Measurements from ENCODE around the gene ZNF827.
A peak's percentile ranks its signal among the peaks of the same experiment; 100 is the strongest.

The ZNF827 gene

DNA sequence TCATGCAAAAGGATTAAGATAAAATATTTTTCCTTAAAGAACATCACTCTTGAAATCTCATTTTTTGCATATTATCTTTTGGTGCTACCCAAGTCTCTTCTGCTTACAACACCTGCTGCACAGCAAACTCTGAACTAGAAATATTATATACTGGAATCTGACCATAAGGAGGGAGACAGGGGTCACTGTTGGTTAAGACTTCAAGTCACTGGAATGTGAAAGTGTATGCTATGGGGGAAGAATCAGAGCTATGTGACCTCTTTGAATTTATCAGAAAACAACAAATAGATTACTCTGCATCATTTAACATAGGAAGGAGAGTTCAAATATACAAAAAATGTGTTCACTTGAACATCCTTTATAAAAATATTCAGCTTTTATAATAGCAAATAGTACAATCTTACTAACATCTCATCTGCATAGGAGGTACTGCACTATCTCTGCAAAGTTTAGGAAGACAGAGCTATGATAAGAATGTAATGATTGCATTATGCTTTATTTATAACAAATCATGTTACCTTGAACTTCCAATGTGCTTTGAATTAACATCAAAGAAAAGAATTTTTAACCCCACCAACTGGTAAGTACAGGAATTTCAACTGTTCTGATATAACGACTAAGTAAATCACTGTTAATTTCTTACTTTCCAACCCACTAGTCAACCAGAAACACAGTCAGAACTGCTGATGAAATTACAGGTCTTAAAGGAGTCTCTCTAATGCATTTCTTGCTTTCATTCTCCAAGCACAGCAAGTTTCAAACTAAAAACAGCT is 69.8 kb downstream of the ZNF827 start:
- H4K20me1 ChIP-seq = no peaks in the 10 kb centered on the region
- H3K27me3 ChIP-seq = no peaks in the 10 kb centered on the region
- no peaks in the 10 kb centered on the region for H3K9me3 ChIP-seq (replicated peaks in 1 of 11)
- H3K4me1 ChIP-seq = peaks cover 7 to 26% (median 13%) of the 10 kb centered on the region in 10 experiments; a peak in 16 of 20 replicates
- peaks cover 3 to 65% (median 48%) of the 10 kb centered on the region in 11 experiments; a peak in 15 of 22 replicates for H3K36me3 ChIP-seq
- no peak for TF ChIP-seq Cebpa-rat (IDR thresholded peaks at IDR 0.05)
- H3K4me2 ChIP-seq = no peak overlapping the region
- no peak overlapping the region for H3K9ac ChIP-seq
- no peak overlapping the region for H3K4me3 ChIP-seq
- no peak overlapping the region for H3K27ac ChIP-seq

DNA sequence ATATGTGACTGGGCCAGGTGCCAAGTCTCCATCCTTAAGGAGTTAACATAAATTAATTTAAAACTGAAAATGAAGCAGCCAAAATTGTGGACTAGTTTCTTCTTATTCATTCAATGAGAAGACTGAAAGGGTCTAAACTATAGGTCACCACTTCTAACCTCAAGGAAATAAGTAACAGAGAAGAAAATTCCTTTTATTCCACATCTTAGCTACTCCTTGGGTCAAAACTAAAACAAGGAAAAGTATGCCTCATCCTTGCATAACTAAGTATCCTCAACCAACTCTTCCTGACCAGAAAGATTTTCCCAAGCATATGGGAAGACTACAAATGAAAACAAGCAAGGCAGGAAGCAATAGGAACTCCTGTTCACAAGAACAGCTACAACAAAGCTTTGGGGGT is 71.2 kb downstream of the ZNF827 start:
- H3K4me3 ChIP-seq = no peak overlapping the region
- no peak for TF ChIP-seq Cebpa-rat (IDR thresholded peaks at IDR 0.05)
- peaks cover 4 to 63% (median 41%) of the 10 kb centered on the region in 11 experiments; a peak in 15 of 22 replicates for H3K36me3 ChIP-seq
- no peaks in the 10 kb centered on the region for H3K27me3 ChIP-seq
- no peak overlapping the region for H3K27ac ChIP-seq
- peaks cover 7 to 26% (median 13%) of the 10 kb centered on the region in 10 experiments; a peak in 16 of 20 replicates for H3K4me1 ChIP-seq
- no peaks in the 10 kb centered on the region for H3K9me3 ChIP-seq (replicated peaks in 1 of 11)
- no peak overlapping the region for H3K9ac ChIP-seq
- no peaks in the 10 kb centered on the region for H4K20me1 ChIP-seq
- peak overlapping the region in 8 of 11 experiments; percentile 8 to 41 (median 21); a peak in 7 of 22 replicates for H3K4me2 ChIP-seq

DNA sequence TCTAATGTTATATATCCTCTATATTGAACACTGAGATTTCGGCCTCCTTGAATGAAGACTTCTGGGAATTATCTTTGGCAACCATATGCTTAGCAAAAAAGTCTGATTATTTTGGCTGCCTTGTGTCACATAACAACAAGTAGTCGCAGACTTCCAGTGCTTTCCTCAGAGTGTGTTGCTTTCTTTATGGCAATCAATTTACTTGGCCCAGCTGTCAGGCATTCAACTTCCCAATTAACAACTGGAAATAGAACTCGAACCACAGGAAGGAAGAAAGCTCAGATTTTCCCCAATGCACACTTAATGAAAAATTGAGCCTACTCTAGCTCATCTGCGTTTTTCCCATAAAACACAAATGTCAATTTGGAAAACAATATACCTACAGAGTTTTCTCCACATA is 71.6 kb downstream of the ZNF827 start:
- H4K20me1 ChIP-seq = no peaks in the 10 kb centered on the region
- H3K4me2 ChIP-seq = peak overlapping the region in 8 of 11 experiments; percentile 8 to 41 (median 21); a peak in 8 of 22 replicates
- no peaks in the 10 kb centered on the region for H3K9me3 ChIP-seq (replicated peaks in 1 of 11)
- H3K36me3 ChIP-seq = peaks cover 4 to 64% (median 44%) of the 10 kb centered on the region in 11 experiments; a peak in 16 of 22 replicates
- H3K4me1 ChIP-seq = peaks cover 7 to 26% (median 13%) of the 10 kb centered on the region in 10 experiments; a peak in 16 of 20 replicates
- no peaks in the 10 kb centered on the region for H3K27me3 ChIP-seq
- no peak overlapping the region for H3K4me3 ChIP-seq
- H3K27ac ChIP-seq = no peak overlapping the region
- TF ChIP-seq Cebpa-rat (IDR thresholded peaks at IDR 0.05) = no peak
- H3K9ac ChIP-seq = no peak overlapping the region

DNA sequence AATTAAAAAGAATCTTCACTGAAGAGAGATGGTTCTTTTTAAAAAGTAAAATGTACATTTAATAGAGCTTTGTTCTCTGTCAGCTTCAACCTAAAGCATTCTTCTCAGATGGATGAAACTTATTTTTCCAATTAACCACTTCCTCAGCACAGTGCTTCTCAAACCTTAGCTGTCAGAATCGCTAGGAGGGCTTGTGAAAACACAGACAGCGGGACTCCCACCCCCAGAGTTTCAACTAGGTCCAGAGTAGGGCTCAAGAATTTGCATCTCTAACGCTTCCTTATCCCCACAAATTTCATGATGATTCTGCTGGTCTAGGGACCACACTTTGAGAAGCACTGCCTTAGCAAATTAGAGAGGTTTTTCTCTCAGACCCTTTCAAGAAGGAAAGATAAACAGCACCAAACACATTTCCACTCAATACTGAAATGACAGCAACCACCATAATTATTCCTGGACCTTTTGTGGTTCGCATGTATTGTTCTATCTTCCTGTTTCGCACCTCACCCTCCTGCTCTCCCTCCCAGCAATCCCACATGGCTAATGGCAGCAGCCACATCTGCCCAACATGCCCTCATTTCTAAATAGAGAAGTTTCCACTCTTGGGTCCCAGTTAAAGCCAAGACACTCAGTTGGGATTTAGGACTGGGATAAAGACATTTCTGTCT is 73.2 kb downstream of the ZNF827 start:
- H3K4me1 ChIP-seq = peaks cover 9 to 25% (median 18%) of the 10 kb centered on the region in 10 experiments; a peak in 19 of 20 replicates
- H3K4me3 ChIP-seq = no peak overlapping the region
- H3K27ac ChIP-seq = no peak overlapping the region; a peak in 1 of 22 replicates
- no peaks in the 10 kb centered on the region for H3K27me3 ChIP-seq
- H3K9ac ChIP-seq = no peak overlapping the region
- H3K9me3 ChIP-seq (replicated peaks in 1 of 11) = no peaks in the 10 kb centered on the region
- no peak for TF ChIP-seq Cebpa-rat (IDR thresholded peaks at IDR 0.05)
- H3K36me3 ChIP-seq = peaks cover 4 to 72% (median 55%) of the 10 kb centered on the region in 11 experiments; a peak in 16 of 22 replicates
- peak overlapping the region in 3 of 11 experiments; percentile 4 to 8 (median 7); a peak in 1 of 22 replicates for H3K4me2 ChIP-seq
- H4K20me1 ChIP-seq = no peaks in the 10 kb centered on the region

DNA sequence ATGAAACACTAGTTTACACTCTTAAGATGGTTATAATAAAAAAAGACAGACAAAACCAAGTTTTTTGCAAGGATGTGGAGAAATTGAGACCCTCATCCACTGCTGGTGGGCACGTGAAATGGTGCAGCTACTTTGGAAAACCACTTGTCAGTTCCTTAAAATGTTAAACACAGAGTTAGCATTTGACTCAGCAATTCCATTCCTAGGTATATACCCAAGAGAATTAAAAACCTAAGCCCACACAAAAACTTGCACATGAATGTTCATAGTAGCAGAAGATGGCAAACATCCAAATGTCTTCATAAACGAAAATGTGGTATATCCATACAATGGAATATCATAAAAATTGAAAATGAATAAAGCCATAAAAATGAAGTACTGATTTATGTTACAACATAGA is 75.4 kb downstream of the ZNF827 start:
- no peak overlapping the region for H3K4me3 ChIP-seq
- peaks cover 5 to 76% (median 53%) of the 10 kb centered on the region in 11 experiments; a peak in 19 of 22 replicates for H3K36me3 ChIP-seq
- peaks cover 9 to 31% (median 22%) of the 10 kb centered on the region in 10 experiments; a peak in 19 of 20 replicates for H3K4me1 ChIP-seq
- no peaks in the 10 kb centered on the region for H4K20me1 ChIP-seq
- no peak overlapping the region for H3K4me2 ChIP-seq
- no peak overlapping the region for H3K9ac ChIP-seq
- no peak for TF ChIP-seq Cebpa-rat (IDR thresholded peaks at IDR 0.05)
- H3K9me3 ChIP-seq (replicated peaks in 1 of 11) = no peaks in the 10 kb centered on the region
- H3K27me3 ChIP-seq = no peaks in the 10 kb centered on the region
- H3K27ac ChIP-seq = no peak overlapping the region

DNA sequence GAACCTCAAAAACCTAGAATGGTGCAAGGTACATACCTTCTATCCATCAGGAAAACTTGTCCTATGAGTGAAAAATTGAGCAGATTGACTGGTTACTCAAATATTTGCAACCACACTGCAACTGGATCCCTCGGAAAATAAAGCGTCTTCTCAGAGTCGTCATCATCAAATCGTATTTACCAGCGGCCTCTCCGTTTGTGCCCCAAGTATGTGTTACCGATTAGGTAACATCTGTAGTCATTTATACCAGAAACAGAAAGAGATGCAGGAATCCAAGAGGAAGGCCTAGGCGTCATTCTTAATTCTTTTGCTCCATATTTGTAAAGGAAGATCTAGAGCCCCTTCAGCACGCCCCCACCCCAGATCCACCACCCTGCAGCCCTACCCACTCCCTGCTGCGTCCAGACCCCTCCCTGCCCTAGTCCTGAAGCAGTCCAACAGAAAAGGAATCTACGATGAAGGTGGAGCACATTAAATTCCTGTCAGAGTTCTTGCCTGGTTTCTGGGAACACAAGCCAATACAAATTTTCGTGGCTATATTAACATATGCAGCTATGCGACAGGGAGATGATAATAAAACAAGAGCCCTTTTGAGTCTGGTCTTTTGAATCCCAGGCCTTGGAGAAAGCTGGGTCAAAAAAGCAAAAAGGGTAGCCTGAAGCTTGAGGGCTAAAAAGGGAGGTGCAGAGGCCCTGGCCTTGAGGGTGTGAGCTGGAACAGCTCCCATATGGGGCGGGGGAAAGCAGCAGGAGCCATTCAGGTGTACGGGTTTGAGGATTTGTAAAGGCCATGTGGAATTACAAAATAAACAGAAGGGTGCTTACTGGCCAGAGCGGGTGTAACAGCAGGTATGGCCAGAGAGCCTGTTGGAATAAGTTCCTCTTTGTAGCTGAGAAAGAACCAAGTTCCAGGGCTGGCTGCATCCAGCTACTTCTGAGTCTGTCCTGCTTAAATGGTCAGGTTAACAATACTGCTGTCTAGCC is 77.0 kb downstream of the ZNF827 start:
- Histone ChIP-seq H4K20me1 (no peaks in the 10 kb centered on the region), H3K9ac (no peak overlapping the region), H3K4me1 (peaks cover 0 to 24% (median 14%) of the 10 kb centered on the region in 10 experiments; a peak in 17 of 20 replicates), H3K36me3 (peaks cover 5 to 70% (median 49%) of the 10 kb centered on the region in 11 experiments; a peak in 19 of 22 replicates), H3K4me3 (no peak overlapping the region), H3K4me2 (peak overlapping the region in 1 of 11 experiments; percentile 45; a peak in 2 of 22 replicates), H3K9me3 (replicated peaks in 1 of 11) (no peaks in the 10 kb centered on the region), H3K27ac (no peak overlapping the region), H3K27me3 (no peaks in the 10 kb centered on the region)
- no peak for TF ChIP-seq Cebpa-rat (IDR thresholded peaks at IDR 0.05)

DNA sequence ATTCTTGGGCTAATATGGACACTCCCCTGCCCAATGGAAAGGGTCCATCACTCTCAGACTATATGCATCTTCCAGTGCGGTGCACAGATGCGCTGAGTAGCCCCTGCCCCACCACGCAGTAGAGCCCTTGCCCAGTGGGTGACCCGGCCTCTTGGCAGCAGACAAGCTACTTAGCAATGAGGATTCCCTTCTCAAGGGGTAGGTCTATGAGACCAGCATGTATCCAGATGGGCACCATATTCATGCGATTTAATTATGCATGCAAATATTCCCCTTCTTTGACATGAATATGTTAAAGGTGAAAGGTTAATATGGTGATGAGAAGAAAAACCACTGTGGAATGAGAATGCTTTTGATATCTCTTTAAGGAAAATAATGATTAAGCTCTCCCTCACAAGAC is 77.7 kb downstream of the ZNF827 start:
- H3K4me1 ChIP-seq = peaks cover 0 to 24% (median 13%) of the 10 kb centered on the region in 10 experiments; a peak in 16 of 20 replicates
- peak overlapping the region in 6 of 11 experiments; percentile 24 to 46 (median 32); a peak in 11 of 22 replicates for H3K4me2 ChIP-seq
- no peak overlapping the region for H3K9ac ChIP-seq
- no peaks in the 10 kb centered on the region for H4K20me1 ChIP-seq
- peaks cover 5 to 66% (median 48%) of the 10 kb centered on the region in 11 experiments; a peak in 19 of 22 replicates for H3K36me3 ChIP-seq
- no peak for TF ChIP-seq Cebpa-rat (IDR thresholded peaks at IDR 0.05)
- no peak overlapping the region for H3K4me3 ChIP-seq
- no peaks in the 10 kb centered on the region for H3K9me3 ChIP-seq (replicated peaks in 1 of 11)
- no peaks in the 10 kb centered on the region for H3K27me3 ChIP-seq
- H3K27ac ChIP-seq = no peak overlapping the region

DNA sequence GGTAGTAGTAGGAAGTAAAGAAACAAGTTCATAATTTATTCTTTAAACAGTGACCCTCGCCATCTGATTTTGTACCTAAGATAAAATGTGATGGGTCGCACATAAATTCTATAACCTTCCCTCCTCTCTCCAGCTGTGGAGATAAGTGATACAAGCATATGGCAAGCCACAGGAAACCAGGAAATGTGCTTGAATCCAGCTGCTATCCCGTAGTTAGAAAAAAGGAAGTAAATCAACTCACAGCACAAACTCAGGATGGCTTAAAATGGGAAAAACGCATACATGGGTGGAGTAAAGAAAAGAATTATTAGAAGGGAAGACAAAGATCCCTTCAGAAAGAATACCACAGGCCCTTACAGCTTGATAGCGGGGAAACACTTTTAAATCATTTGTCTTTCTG is 78.2 kb downstream of the ZNF827 start:
- Histone ChIP-seq H3K27me3 (no peaks in the 10 kb centered on the region), H3K9me3 (replicated peaks in 1 of 11) (no peaks in the 10 kb centered on the region), H3K36me3 (peaks cover 5 to 64% (median 46%) of the 10 kb centered on the region in 11 experiments; a peak in 19 of 22 replicates), H4K20me1 (no peaks in the 10 kb centered on the region), H3K4me2 (peak overlapping the region in 6 of 11 experiments; percentile 24 to 46 (median 32); a peak in 12 of 22 replicates), H3K9ac (no peak overlapping the region), H3K4me1 (peaks cover 0 to 19% (median 13%) of the 10 kb centered on the region in 10 experiments; a peak in 15 of 20 replicates), H3K4me3 (no peak overlapping the region), H3K27ac (no peak overlapping the region)
- TF ChIP-seq Cebpa-rat (IDR thresholded peaks at IDR 0.05) = no peak
